GM12892 (cell line): Measurements from ENCODE around the gene GNL3.
"Not testable (repeated sequence)": the region's sequence is repeated elsewhere in the genome, so short reads cannot be mapped to it uniquely, and the experiment has no call there.

ENCODE experiments used
- POLR2A ChIP-seq: IDR thresholded peaks from 2 replicates; pipeline ENCODE4 v1.6.1; 2011; ENCODE audit warnings: low read depth, low read length, control low read depth
- POLR2AphosphoS5 ChIP-seq: IDR thresholded peaks from 2 replicates; pipeline ENCODE4 v1.6.1; 2011; ENCODE audit warnings: low read depth, low read length, control low read depth
- TAF1 ChIP-seq: IDR thresholded peaks from 2 replicates; pipeline ENCODE4 v1.6.1; 2011; ENCODE audit warnings: low read depth, mild to moderate bottlenecking, control low read depth, low read length, borderline replicate concordance

DNA sequence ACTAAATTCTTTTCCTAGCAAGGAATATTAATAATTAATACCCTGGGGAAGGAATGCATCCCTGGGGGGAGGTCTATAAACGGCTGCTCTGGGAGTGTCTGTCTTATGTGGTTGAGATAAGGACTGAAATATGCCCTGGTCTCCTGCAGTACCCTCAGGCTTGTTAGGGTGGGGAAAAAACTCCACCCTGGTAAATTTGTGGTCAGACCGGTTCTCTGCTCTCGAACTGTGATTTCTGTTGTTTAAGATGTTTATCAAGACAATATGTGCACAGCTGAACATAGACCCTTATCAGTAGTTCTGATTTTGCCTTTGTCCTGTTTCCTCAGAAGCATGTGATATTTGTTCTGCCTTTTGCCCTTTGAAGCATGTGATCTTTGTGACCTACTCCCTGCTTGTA lies 42.9 kb downstream of the GNL3 start:
- not testable (repeated sequence) for TF ChIP-seq POLR2AphosphoS5, POLR2A, TAF1
